ENCODE measurements around the gene FAM184B. TPM values are rescaled to one million over a fixed set of nuclear protein-coding genes. Genes with fewer than 3 reads are reported as not detected.

FAM184B gene
- total RNA-seq, 4 donors from 2014 or later = 0.11 to 0.53 (median 0.49) TPM; not detected in 1

GRCh38 chr4:17647176-17647806 is 134.1 kb downstream of the FAM184B start:
- no peaks in the 10 kb centered on the region for H3K27me3 ChIP-seq
- no peaks in the 10 kb centered on the region for H3K9me3 ChIP-seq
- no peak for TF ChIP-seq CTCF (IDR thresholded peaks at IDR 0.05 in 4 of 5, conservative IDR thresholded peaks at IDR 0.05 in 1 of 5)
- TF ChIP-seq POLR2A (IDR thresholded peaks at IDR 0.05) = no peak
- H3K4me3 ChIP-seq = no peak overlapping the region
- H3K4me1 ChIP-seq = peaks cover 6% of the 10 kb centered on the region in 2 donors
- H3K27ac ChIP-seq = no peak overlapping the region
- DNase-seq = no peak
- H3K36me3 ChIP-seq = no peaks in the 10 kb centered on the region
- no peak for ATAC-seq
- intact Hi-C loops (cut with DNase I; ENCODE audit: low total_unique reads) = no loop called here
- in situ Hi-C loops (cut with MboI; ENCODE audit: low sequenced_read_pairs in 4 of 4) = no loop called here

GRCh38 chr4:17646693-17647092 is 134.7 kb downstream of the FAM184B start:
- TF ChIP-seq CTCF (IDR thresholded peaks at IDR 0.05 in 4 of 5, conservative IDR thresholded peaks at IDR 0.05 in 1 of 5) = no peak
- no peak for TF ChIP-seq POLR2A (IDR thresholded peaks at IDR 0.05)
- ATAC-seq (peak in 1 of 2 donors; percentile 10), DNase-seq (no peak)
- Histone ChIP-seq H3K4me3 (no peak overlapping the region), H3K27me3 (no peaks in the 10 kb centered on the region), H3K4me1 (peaks cover 6% of the 10 kb centered on the region in 2 donors), H3K9me3 (no peaks in the 10 kb centered on the region), H3K36me3 (no peaks in the 10 kb centered on the region), H3K27ac (no peak overlapping the region)
- in situ Hi-C loops (cut with MboI; ENCODE audit: low sequenced_read_pairs in 4 of 4) = no loop called here
- intact Hi-C loops (cut with DNase I; ENCODE audit: low total_unique reads) = no loop called here

DNA sequence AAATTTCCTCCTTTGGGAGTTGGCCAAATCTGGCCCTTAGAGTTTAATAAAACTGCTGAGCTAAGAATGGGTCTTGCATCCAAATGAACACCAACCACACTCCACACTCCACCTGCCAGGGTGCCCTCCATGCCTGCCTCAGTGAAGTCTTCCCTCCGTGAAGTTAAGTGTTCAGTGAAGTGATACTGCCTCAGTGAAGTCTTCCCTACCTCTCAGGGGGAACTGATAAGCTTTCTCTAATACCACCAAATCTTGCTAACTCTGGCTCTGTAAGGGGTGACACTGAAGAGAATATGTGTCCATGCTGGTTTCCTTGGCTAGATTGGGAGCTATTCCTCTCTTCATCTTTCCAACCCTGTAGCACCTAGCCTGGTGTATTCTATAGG is 139.0 kb downstream of the FAM184B start:
- no peaks in the 10 kb centered on the region for H3K27me3 ChIP-seq
- no peak for TF ChIP-seq CTCF (IDR thresholded peaks at IDR 0.05 in 4 of 5, conservative IDR thresholded peaks at IDR 0.05 in 1 of 5)
- no peak for TF ChIP-seq POLR2A (IDR thresholded peaks at IDR 0.05)
- no peak overlapping the region for H3K27ac ChIP-seq
- in situ Hi-C loops (cut with MboI; ENCODE audit: low sequenced_read_pairs in 4 of 4) = no loop called here
- DNase-seq (no peak), ATAC-seq (peak in 1 of 2 donors; percentile 6)
- peaks cover 0 to 5% of the 10 kb centered on the region in 2 donors for H3K4me1 ChIP-seq
- no peaks in the 10 kb centered on the region for H3K36me3 ChIP-seq
- no peaks in the 10 kb centered on the region for H3K9me3 ChIP-seq
- intact Hi-C loops (cut with DNase I; ENCODE audit: low total_unique reads) = no loop called here
- no peak overlapping the region for H3K4me3 ChIP-seq

DNA sequence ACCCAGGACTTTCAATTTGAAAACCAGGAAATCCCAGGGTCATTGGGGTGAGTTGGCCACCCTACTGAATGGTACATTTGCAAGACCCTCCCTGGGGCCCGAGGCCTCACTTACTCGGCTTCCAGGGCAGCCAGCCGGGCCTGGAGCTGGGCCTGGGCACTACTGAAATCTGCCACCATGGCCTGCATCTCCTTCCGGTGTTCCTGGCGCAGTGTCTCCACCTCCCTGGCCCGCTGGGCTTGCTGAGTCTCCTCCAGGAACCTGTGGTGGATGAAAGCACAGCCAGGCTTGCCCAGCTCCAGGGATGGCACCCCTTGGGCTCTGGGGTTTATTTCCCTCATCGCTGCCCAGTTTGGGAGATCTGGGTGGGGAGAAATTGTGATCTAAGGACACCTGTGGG is 142.3 kb downstream of the FAM184B start:
- in situ Hi-C loops (cut with MboI; ENCODE audit: low sequenced_read_pairs in 4 of 4) (loop anchor here (5.0 to 10.0 kb wide), 3 partner anchors 84 to 94 kb away; no protein-coding TSS in a partner anchor), intact Hi-C loops (cut with DNase I; ENCODE audit: low total_unique reads) (loop anchor here (5.0 kb wide), 1 partner anchor 168 kb away; no protein-coding TSS in a partner anchor)
- Histone ChIP-seq H3K4me1 (peaks cover 0 to 5% of the 10 kb centered on the region in 2 donors), H3K4me3 (no peak overlapping the region), H3K27me3 (no peaks in the 10 kb centered on the region), H3K27ac (peak overlapping the region in 1 of 4 donors; percentile 8), H3K9me3 (no peaks in the 10 kb centered on the region), H3K36me3 (peaks cover 0 to 19% of the 10 kb centered on the region in 2 donors)
- ATAC-seq (no peak), DNase-seq (no peak)
- TF ChIP-seq POLR2A (IDR thresholded peaks at IDR 0.05) (no peak), CTCF (IDR thresholded peaks at IDR 0.05 in 4 of 5, conservative IDR thresholded peaks at IDR 0.05 in 1 of 5) (no peak)

Measured in gastrocnemius medialis (tissue), 4 donors.